ENCODE data around the gene TH. TPM values are rescaled to one million over a fixed set of nuclear protein-coding genes. Genes with fewer than 3 reads are reported as not detected.

TH gene
- total RNA-seq: under 1 TPM in 2 of 4 donors, not detected in 2; 0.27 TPM

- H3K4me1 ChIP-seq: peaks cover 0 to 3% (median 2%) of the 10 kb centered on the region in 3 donors
- no peaks in the 10 kb centered on the region for H3K36me3 ChIP-seq
- H3K27ac ChIP-seq: no peak within 1 kb of the TSS
- H3K4me3 ChIP-seq: no peak within 1 kb of the TSS
- TF ChIP-seq POLR2AphosphoS5 (IDR thresholded peaks at IDR 0.05) (no peak), POLR2A (IDR thresholded peaks at IDR 0.05) (no peak), EP300 (IDR thresholded peaks at IDR 0.05) (no peak), CTCF (IDR thresholded peaks at IDR 0.05) (no peak)
- H3K9me3 ChIP-seq: no peaks in the 10 kb centered on the region
- no peak for ATAC-seq
- H3K27me3 ChIP-seq: peaks cover 64% of the 10 kb centered on the region
- WGBS, 2 donors (ENCODE audit: low coverage in 1 of 2): 67% methylated on average over 3 of the region's 17 CpGs; no CpG with 5 or more reads in 1 of the 2 donors
Measured at GRCh38 chr11:2171591-2172003, at the start of gene TH. TH (minus strand) TSS chr11:2171815; CDS start chr11:2171786, 29 bp downstream.

GRCh38 chr11:2221024-2221423 lies 49.4 kb upstream of the TH start:
- H3K9me3 ChIP-seq: peaks cover 0 to 13% (median 0%) of the 10 kb centered on the region in 3 donors
- ATAC-seq: no peak
- TF ChIP-seq EP300 (IDR thresholded peaks at IDR 0.05) (no peak), CTCF (IDR thresholded peaks at IDR 0.05) (no peak), POLR2AphosphoS5 (IDR thresholded peaks at IDR 0.05) (no peak), POLR2A (IDR thresholded peaks at IDR 0.05) (no peak)
- H3K36me3 ChIP-seq: no peaks in the 10 kb centered on the region
- H3K4me1 ChIP-seq: no peaks in the 10 kb centered on the region
- 83% methylated on average over 1 of the region's 1 CpG; no CpG with 5 or more reads in 1 of the 2 donors for WGBS, 2 donors (ENCODE audit: low coverage in 1 of 2)
- peaks cover 45% of the 10 kb centered on the region for H3K27me3 ChIP-seq
- H3K27ac ChIP-seq: no peak overlapping the region
- no peak overlapping the region for H3K4me3 ChIP-seq

- H3K4me1 ChIP-seq: no peaks in the 10 kb centered on the region
- no peaks in the 10 kb centered on the region for H3K36me3 ChIP-seq
- H3K9me3 ChIP-seq: peaks cover 0 to 13% (median 0%) of the 10 kb centered on the region in 3 donors
- no peak overlapping the region for H3K4me3 ChIP-seq
- 55 to 66% methylated on average over 2 to 3 of the region's 3 CpGs for WGBS, 2 donors (ENCODE audit: low coverage in 1 of 2)
- H3K27ac ChIP-seq: no peak overlapping the region
- TF ChIP-seq POLR2A (IDR thresholded peaks at IDR 0.05) (no peak), EP300 (IDR thresholded peaks at IDR 0.05) (no peak), CTCF (IDR thresholded peaks at IDR 0.05) (no peak), POLR2AphosphoS5 (IDR thresholded peaks at IDR 0.05) (no peak)
- H3K27me3 ChIP-seq: peaks cover 53% of the 10 kb centered on the region
- ATAC-seq: no peak
Measured at GRCh38 chr11:2220173-2220771, 48.7 kb upstream of the TH start.

- Histone ChIP-seq H3K36me3 (no peaks in the 10 kb centered on the region), H3K9me3 (peaks cover 0 to 13% (median 0%) of the 10 kb centered on the region in 3 donors), H3K27me3 (peaks cover 57% of the 10 kb centered on the region), H3K4me3 (no peak overlapping the region), H3K4me1 (no peaks in the 10 kb centered on the region), H3K27ac (no peak overlapping the region)
- ATAC-seq: no peak
- WGBS, 2 donors (ENCODE audit: low coverage in 1 of 2): 80 to 86% methylated on average over 1 of the region's 6 CpGs
- no peak for TF ChIP-seq POLR2A (IDR thresholded peaks at IDR 0.05)
Measured at GRCh38 chr11:2219318-2220017, 47.9 kb upstream of the TH start.

- TF ChIP-seq CTCF (IDR thresholded peaks at IDR 0.05): no peak
- no peak for TF ChIP-seq EP300 (IDR thresholded peaks at IDR 0.05)
- TF ChIP-seq POLR2A (IDR thresholded peaks at IDR 0.05): no peak
- TF ChIP-seq POLR2AphosphoS5 (IDR thresholded peaks at IDR 0.05): no peak
- no peak for ATAC-seq
- H3K36me3 ChIP-seq: no peaks in the 10 kb centered on the region
- H3K27me3 ChIP-seq: peaks cover 52% of the 10 kb centered on the region
- H3K4me1 ChIP-seq: no peaks in the 10 kb centered on the region
- no peak overlapping the region for H3K4me3 ChIP-seq
- 40 to 52% methylated on average over 1 to 3 of the region's 3 CpGs for WGBS, 2 donors (ENCODE audit: low coverage in 1 of 2)
- H3K9me3 ChIP-seq: peaks cover 0 to under 1% (median 0%) of the 10 kb centered on the region in 3 donors
- no peak overlapping the region for H3K27ac ChIP-seq
Measured at GRCh38 chr11:2218031-2218633, 46.5 kb upstream of the TH start.

Data from gastroesophageal sphincter (tissue), 4 donors.